Suprapubic skin (tissue), 4 donors: ENCODE measurements around the gene GLUD1.
"Not testable (repeated sequence)": the region's sequence is repeated elsewhere in the genome, so short reads cannot be mapped to it uniquely, and the experiment has no call there.

Experiments used
- CTCF ChIP-seq, 2 donors: fragments of 200-600 bp in 1 of 2; fragments of 450-650 bp in 1 of 2; sonication (generic) in 1 of 2; IDR thresholded peaks; one replicate each; pipeline ENCODE4 v1.5.1; 2016 to 2019; ENCODE audit warnings: antibody characterized with exemption in 2 of 2, mild to moderate bottlenecking in 1 of 2, moderate library complexity in 1 of 2
- POLR2A ChIP-seq, 2 donors: fragments of 450-650 bp; IDR thresholded peaks; one replicate each; pipeline ENCODE4 v1.6.1; 2017; ENCODE audit warnings: antibody characterized with exemption in 2 of 2, mild to moderate bottlenecking in 2 of 2, moderate library complexity in 2 of 2
- POLR2AphosphoS5 ChIP-seq, 3 donors: sonication (generic); formaldehyde crosslinking; IDR thresholded peaks; one replicate each; pipeline ENCODE4 v1.6.1; 2017; ENCODE audit warnings: antibody characterized with exemption in 3 of 3

- not testable (repeated sequence) for TF ChIP-seq CTCF, POLR2AphosphoS5, POLR2A (IDR thresholded peaks at IDR 0.05)
Measured at GRCh38 chr10:87143109-87143418, 48.4 kb upstream of the GLUD1 start.
